Hepatocyte (in vitro differentiated cells): ENCODE data around the gene CDH12.
"Not testable (repeated sequence)": the region's sequence is repeated elsewhere in the genome, so short reads cannot be mapped to it uniquely, and the experiment has no call there.

Experiments used
- CTCF ChIP-seq: fragments of 200-600 bp; sonication (generic); IDR thresholded peaks from 2 replicates; pipeline ENCODE4 v1.5.1; 2016; ENCODE audit warnings: antibody characterized with exemption, mild to moderate bottlenecking; ENCODE audit not compliant: poor library complexity
- EZH2 ChIP-seq: fragments of 200-600 bp; sonication (generic); IDR thresholded peaks from 2 replicates; pipeline ENCODE4 v1.6.1; 2016; ENCODE audit warnings: antibody characterized with exemption, mild to moderate bottlenecking, borderline replicate concordance

- TF ChIP-seq CTCF, EZH2: not testable (repeated sequence)
These were observed 587.3 kb downstream of the CDH12 start for GRCh38 chr5:22265855-22266254.
